Activated CD8-positive, alpha-beta T cell treated with anti-CD3 and anti-CD28 coated beads for 36 hours (primary cell): ENCODE data around the gene KCNIP2. TPM values are rescaled to one million over a fixed set of nuclear protein-coding genes. Genes with fewer than 3 reads are reported as not detected.

Experiments
- ATAC-seq: fragments of 200-7000 bp; cut with Tn5 transposase; one replicate; pipeline ENCODE4 v1.10.0; 2021; ENCODE audit warnings: mild to moderate bottlenecking, moderate library complexity
- CTCF ChIA-PET: fragments of 350-600 bp; sonication (Branson Sonifier 250); formaldehyde crosslinking; loops from one replicate; lab custom pipeline; 2021; ENCODE audit warnings: antibody characterized with exemption; lab: Charles Lee
- POLR2A ChIA-PET: fragments of 350-600 bp; sonication (Branson Sonifier 250); formaldehyde crosslinking; loops from one replicate; lab custom pipeline; 2021; ENCODE audit warnings: antibody characterized with exemption; lab: Charles Lee
- DNase-seq: peaks from one replicate; pipeline ENCODE4 v3.0.0-alpha.2; 2020
- H3K27ac Mint-ChIP-seq: one replicate; pipeline ENCODE4 v1.8.0; 2021; ENCODE audit warnings: mild to moderate bottlenecking, mixed read lengths
- H3K27me3 Mint-ChIP-seq: one replicate; pipeline ENCODE4 v1.8.0; 2021; ENCODE audit warnings: mixed read lengths
- H3K36me3 Mint-ChIP-seq: one replicate; pipeline ENCODE4 v1.8.0; 2021; ENCODE audit warnings: low read depth, mixed read lengths
- H3K4me1 Mint-ChIP-seq: one replicate; pipeline ENCODE4 v1.8.0; 2021; ENCODE audit warnings: low read depth, mixed read lengths
- H3K4me3 Mint-ChIP-seq: one replicate; pipeline ENCODE4 v1.8.0; 2021; ENCODE audit warnings: mild to moderate bottlenecking, moderate library complexity, mixed read lengths
- H3K9me3 Mint-ChIP-seq: one replicate; pipeline ENCODE4 v1.8.0; 2021; ENCODE audit warnings: mixed read lengths
- intact Hi-C: fragments of 100-400 bp; cut with micrococcal nuclease; formaldehyde crosslinking; loops from one replicate; pipeline ENCODE4 v1.10.0; 2022
- total RNA-seq, 2 experiments: library from RNA; stranded (reverse); gene quantifications; one replicate each; pipeline ENCODE4 v1.2.3, GENCODE V29; 2021
- TF ChIP-seq, protein P1 (sequence below): fragments of 200-600 bp; IDR thresholded peaks from one replicate; pipeline ENCODE4 v1.8.0; 2022; ENCODE audit warnings: antibody characterized with exemption, mild to moderate bottlenecking

Gene KCNIP2
- total RNA-seq, 2 experiments from 2014 or later = 2.4 to 3.1 TPM

DNA sequence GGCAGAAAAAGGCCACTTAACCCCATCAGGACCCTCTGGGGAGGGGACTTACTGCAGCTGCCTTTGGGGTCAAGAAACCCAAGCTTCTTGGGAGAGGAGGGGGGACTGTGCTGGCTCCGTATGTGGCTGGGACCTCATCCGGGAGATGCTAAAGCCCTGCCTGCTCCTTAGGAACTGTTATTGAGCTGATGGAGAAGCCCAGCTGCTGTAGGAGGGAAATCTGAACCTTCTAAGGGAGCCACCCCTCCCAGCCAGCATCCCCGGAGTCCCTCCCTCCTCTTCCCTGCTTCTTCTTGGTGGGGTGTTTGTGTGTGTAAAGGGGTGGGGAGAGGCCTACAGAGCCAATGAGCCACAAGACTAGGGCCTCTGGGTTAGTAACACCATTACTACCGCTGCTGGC, 8.2 kb downstream of the KCNIP2 start:
- intact Hi-C loops = no loop called here
- H3K27me3 Mint-ChIP-seq = no peaks in the 10 kb centered on the region
- H3K36me3 Mint-ChIP-seq = no peaks in the 10 kb centered on the region
- ChIA-PET CTCF (interaction anchor here (0.6 to 9.6 kb wide), 29 partner anchors 8 to 302 kb away, joined by 3 to 125 read pairs (median 4); partner anchors contain the start of genes NPM3 and OGA), POLR2A (interaction anchor here (1.4 kb wide), 1 partner anchor 15 kb away, joined by 3 read pairs; no protein-coding TSS in a partner anchor)
- H3K4me3 Mint-ChIP-seq = no peak overlapping the region
- TF ChIP-seq, protein P1, sequence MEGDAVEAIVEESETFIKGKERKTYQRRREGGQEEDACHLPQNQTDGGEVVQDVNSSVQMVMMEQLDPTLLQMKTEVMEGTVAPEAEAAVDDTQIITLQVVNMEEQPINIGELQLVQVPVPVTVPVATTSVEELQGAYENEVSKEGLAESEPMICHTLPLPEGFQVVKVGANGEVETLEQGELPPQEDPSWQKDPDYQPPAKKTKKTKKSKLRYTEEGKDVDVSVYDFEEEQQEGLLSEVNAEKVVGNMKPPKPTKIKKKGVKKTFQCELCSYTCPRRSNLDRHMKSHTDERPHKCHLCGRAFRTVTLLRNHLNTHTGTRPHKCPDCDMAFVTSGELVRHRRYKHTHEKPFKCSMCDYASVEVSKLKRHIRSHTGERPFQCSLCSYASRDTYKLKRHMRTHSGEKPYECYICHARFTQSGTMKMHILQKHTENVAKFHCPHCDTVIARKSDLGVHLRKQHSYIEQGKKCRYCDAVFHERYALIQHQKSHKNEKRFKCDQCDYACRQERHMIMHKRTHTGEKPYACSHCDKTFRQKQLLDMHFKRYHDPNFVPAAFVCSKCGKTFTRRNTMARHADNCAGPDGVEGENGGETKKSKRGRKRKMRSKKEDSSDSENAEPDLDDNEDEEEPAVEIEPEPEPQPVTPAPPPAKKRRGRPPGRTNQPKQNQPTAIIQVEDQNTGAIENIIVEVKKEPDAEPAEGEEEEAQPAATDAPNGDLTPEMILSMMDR = no peak
- no peaks in the 10 kb centered on the region for H3K9me3 Mint-ChIP-seq
- peaks cover 53% of the 10 kb centered on the region for H3K4me1 Mint-ChIP-seq
- DNase-seq (peak; percentile 12), ATAC-seq (no peak)
- no peak overlapping the region for H3K27ac Mint-ChIP-seq

DNA sequence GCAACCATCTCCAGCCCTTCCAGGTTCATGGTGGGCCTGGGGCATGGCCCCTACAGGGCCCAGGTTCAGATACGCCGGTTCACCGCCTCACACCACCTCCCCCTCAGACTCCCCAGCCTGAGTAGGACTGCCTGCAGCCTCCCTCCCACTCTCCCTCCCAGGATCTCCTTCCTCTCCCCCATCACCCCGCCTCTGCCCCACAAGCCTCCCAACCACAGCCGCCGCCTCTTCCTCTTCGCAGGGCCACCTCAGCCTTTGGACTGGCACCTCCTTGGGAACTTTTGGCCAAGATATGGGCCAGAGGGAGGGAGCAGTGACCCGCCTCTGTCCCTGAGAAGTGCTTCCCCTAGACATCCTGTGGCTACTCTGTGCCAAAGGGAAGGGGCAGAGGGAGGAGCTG, 9.3 kb downstream of the KCNIP2 start:
- no peak for ATAC-seq
- Mint-ChIP-seq H3K9me3 (no peaks in the 10 kb centered on the region), H3K4me1 (peaks cover 53% of the 10 kb centered on the region), H3K36me3 (no peaks in the 10 kb centered on the region), H3K27ac (peak overlapping the region; percentile 30), H3K4me3 (no peak overlapping the region), H3K27me3 (no peaks in the 10 kb centered on the region)
- TF ChIP-seq, protein P1 = no peak
- ChIA-PET POLR2A (no interaction called here), CTCF (interaction anchor here (1.0 to 6.4 kb wide), 2 partner anchors 50 to 176 kb away, joined by 3 to 49 read pairs; no protein-coding TSS in a partner anchor)
- DNase-seq = peak; percentile 37
- intact Hi-C loops = no loop called here

DNA sequence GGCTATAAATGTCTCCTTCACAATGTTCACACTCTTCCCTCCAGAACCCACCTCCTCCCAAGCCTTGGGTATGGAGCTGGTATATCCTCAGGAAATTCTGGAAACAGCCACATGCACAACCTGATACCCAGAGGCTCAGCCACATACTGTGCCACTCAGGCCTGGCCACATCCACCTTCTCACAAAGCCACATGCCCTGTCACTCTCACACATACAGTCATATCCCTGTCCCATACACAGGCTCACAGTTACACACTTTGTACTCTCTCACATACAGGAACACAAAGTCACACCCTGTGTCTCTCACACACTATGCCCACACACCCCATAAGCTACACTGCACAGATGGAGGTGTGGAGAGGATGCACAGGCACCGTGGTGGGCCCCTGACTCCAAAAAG, 10.1 kb downstream of the KCNIP2 start:
- Mint-ChIP-seq H3K36me3 (no peaks in the 10 kb centered on the region), H3K27me3 (no peaks in the 10 kb centered on the region), H3K4me3 (no peak overlapping the region), H3K27ac (peak overlapping the region; percentile 21), H3K9me3 (no peaks in the 10 kb centered on the region), H3K4me1 (peaks cover 48% of the 10 kb centered on the region)
- peak; percentile 33 for DNase-seq
- intact Hi-C loops = no loop called here
- TF ChIP-seq, protein P1 = no peak
- POLR2A ChIA-PET = interaction anchor here (2.6 kb wide), 1 partner anchor 15 kb away, joined by 22 read pairs; the partner anchor contains the start of gene OGA
- no peak for ATAC-seq
- CTCF ChIA-PET = interaction anchor here (0.8 to 6.4 kb wide), 4 partner anchors 10 to 177 kb away, joined by 3 to 49 read pairs (median 6); partner anchors contain the start of gene KCNIP2

DNA sequence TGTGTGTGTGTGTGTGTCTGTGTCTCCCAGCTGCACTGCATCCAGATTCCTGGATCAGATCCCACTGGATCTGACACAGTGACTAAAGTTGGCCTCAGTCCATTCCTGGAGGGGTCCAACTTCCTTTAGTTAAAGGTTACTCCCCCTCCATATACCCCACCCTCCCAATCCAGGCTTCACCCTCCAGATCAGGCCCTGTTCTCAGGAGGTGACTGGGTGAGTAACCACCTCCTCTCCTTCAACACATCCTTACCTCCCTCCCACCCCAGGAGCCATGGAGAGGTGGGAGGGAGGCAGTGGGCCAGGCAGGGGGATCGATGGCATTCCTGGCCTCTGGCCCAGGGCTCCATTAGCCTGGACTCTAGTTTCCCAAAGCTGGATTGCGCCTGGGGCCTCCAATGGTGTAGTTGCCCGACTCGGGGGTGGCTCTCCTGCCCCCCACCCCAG, 11.3 kb downstream of the KCNIP2 start:
- ChIA-PET CTCF (interaction anchor here (1.4 to 6.4 kb wide), 4 partner anchors 9 to 178 kb away, joined by 5 to 49 read pairs (median 9); partner anchors contain the start of gene KCNIP2), POLR2A (interaction anchor here (0.7 to 2.6 kb wide), 2 partner anchors 9 to 14 kb away, joined by 3 to 22 read pairs; partner anchors contain the start of gene OGA)
- Mint-ChIP-seq H3K27me3 (no peaks in the 10 kb centered on the region), H3K9me3 (no peaks in the 10 kb centered on the region), H3K4me1 (peaks cover 48% of the 10 kb centered on the region), H3K4me3 (no peak overlapping the region), H3K27ac (no peak overlapping the region), H3K36me3 (no peaks in the 10 kb centered on the region)
- ATAC-seq (no peak), DNase-seq (no peak)
- intact Hi-C loops = no loop called here
- TF ChIP-seq, protein P1 = no peak

DNA sequence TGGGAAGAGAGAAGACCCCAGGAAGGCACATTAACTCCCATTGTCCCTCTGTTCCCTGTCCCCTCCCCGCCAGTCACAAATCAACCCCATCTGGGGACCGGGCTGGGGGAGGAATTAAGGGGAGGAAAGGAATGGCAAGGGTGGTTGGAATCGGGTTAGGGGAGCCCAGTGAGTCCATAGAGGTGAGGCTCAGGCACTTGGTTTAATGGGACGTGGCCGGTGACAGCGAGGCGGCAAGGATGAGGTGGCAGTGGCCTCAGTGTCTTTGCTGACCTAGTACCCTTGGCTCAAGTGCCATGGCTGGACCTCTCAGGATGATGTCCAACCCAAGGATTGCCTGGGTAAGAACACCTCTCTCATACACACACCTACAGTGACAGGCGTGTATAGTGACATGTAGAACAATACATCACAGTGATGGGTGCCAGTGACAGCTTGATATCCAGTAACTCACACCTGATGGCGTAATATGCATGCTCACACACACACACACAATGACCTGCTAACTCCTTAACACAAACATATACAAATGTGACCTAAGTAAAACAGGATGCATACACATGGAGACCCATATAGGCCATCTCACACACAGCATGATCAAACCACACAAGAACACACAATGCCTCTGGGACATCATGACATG, 12.3 kb downstream of the KCNIP2 start:
- TF ChIP-seq, protein P1 = no peak
- ATAC-seq = no peak
- H3K27ac Mint-ChIP-seq = peak overlapping the region; percentile 94
- peak overlapping the region; percentile 70 for H3K4me3 Mint-ChIP-seq
- no peaks in the 10 kb centered on the region for H3K27me3 Mint-ChIP-seq
- POLR2A ChIA-PET = interaction anchor here (1.5 to 2.6 kb wide), 4 partner anchors 9 to 13 kb away, joined by 4 to 25 read pairs (median 15); partner anchors contain the start of gene OGA
- no peaks in the 10 kb centered on the region for H3K36me3 Mint-ChIP-seq
- peaks cover 48% of the 10 kb centered on the region for H3K4me1 Mint-ChIP-seq
- DNase-seq = no peak
- intact Hi-C loops = no loop called here
- CTCF ChIA-PET = interaction anchor here (1.5 kb wide), 2 partner anchors 8 to 12 kb away, joined by 3 to 5 read pairs; no protein-coding TSS in a partner anchor
- no peaks in the 10 kb centered on the region for H3K9me3 Mint-ChIP-seq
